ENCODE data around the gene PITX3.

The PITX3 gene

DNA sequence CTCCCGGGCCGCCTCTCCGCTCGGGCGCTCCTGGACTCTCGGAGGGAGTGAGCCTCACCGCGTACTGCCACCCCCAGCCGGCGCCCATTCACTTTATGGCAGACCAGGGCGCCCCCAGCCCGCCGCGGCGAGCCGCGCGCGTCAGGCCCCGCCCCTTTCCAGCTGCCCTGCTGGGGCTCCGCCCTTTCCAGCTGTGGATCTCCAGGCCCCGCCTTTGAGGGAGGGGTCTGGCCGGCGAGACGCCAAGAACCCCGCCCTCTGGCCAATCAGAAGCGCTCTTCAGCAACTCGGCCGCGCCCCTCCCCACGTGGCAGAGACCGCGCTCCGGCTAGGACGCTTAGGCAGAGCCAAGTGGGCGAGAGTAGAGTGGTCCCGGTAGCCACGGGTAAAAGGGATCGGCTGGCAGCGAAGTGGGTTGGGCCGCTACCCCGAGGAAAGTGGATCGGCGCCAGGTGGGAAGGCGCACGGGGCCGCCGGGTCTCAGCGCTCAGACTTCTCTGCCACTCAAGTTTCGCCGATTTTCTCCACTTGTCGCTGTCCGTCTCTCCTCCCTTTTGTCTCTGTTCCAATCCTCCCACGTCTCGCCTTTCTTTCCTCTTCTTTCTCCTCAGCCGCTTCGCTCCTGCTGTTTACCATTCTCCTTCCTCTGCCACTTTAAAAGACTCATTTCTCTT, at the start of gene PITX3:
Gene PITX3 (minus strand): TSS at position 69 of the 674 bp plus-strand sequence. CDS start 9,432 bp downstream, outside the sequence.
- TF ChIP-seq CTCF (IDR thresholded peaks at IDR 0.05; ENCODE audit: borderline replicate concordance, insufficient read depth, low read depth, low read length): no peak
- peak within 1 kb of the TSS; percentile 70 for H3K4me3 ChIP-seq (ENCODE audit: low read depth, low read length)

- no peak overlapping the region for H3K4me3 ChIP-seq (ENCODE audit: low read depth, low read length)
- no peak for TF ChIP-seq CTCF (IDR thresholded peaks at IDR 0.05; ENCODE audit: borderline replicate concordance, insufficient read depth, low read depth, low read length)
Observed at GRCh38 chr10:102289840-102290239, 48.5 kb upstream of the PITX3 start.

- no peak overlapping the region for H3K4me3 ChIP-seq (ENCODE audit: low read depth, low read length)
- no peak for TF ChIP-seq CTCF (IDR thresholded peaks at IDR 0.05; ENCODE audit: borderline replicate concordance, insufficient read depth, low read depth, low read length)
Observed at GRCh38 chr10:102289356-102289755, 48.0 kb upstream of the PITX3 start.

DNA sequence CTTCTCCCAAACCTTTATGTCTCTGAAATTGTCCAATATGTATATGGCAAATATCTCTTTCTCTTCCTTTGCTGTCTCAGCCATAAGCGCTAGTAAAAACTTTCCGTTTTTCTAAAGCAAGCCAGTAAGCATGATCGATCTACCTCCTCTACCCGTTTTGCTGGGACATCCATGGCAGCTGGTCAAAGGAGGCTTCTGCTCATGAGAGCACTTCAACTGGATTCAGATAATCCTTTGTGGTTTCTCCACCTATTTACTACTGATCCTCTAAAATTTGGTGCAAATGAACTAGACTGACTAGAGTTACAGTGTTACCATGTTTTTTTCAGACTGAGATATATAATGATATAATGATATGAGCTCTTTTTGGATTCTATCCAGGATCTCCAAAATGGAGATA, 46.7 kb upstream of the PITX3 start:
- no peak overlapping the region for H3K4me3 ChIP-seq (ENCODE audit: low read depth, low read length)
- TF ChIP-seq CTCF (IDR thresholded peaks at IDR 0.05; ENCODE audit: borderline replicate concordance, insufficient read depth, low read depth, low read length): no peak

DNA sequence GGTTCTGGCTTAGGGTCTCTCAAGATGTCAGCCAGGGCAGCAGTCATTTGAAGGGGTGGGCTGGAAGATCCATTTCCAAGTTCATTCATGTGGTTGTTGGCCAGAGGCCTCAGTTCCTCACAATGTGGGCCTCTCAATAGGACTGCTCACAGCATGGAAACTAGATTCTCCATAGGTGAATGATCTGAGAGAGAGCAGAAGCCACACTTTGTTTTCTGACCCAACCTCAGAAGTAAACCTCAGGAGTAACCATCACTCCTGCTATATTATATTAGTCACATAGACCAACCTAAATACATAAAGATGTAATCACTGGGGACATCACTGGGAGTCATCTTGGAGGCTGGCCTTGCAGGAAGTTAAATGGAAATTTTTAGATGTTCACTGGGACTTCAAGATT, 46.2 kb upstream of the PITX3 start:
- H3K4me3 ChIP-seq (ENCODE audit: low read depth, low read length): no peak overlapping the region
- TF ChIP-seq CTCF (IDR thresholded peaks at IDR 0.05; ENCODE audit: borderline replicate concordance, insufficient read depth, low read depth, low read length): no peak

- TF ChIP-seq CTCF (IDR thresholded peaks at IDR 0.05; ENCODE audit: borderline replicate concordance, insufficient read depth, low read depth, low read length): no peak
Observed at GRCh38 chr10:102286216-102286615, 44.9 kb upstream of the PITX3 start.

GRCh38 chr10:102285133-102285532, 43.8 kb upstream of the PITX3 start:
- no peak for TF ChIP-seq CTCF (IDR thresholded peaks at IDR 0.05; ENCODE audit: borderline replicate concordance, insufficient read depth, low read depth, low read length)
- H3K4me3 ChIP-seq (ENCODE audit: low read depth, low read length): no peak overlapping the region

More at GRCh38 chr10:102286216-102286615, 44.9 kb upstream of the PITX3 start:
- no peak overlapping the region for H3K4me3 ChIP-seq (ENCODE audit: low read depth, low read length)

Data from GM12875 (cell line).